Stimulated activated CD8-positive, alpha-beta memory T cell treated with anti-CD3 and anti-CD28 coated beads, Interleukin-12 subunit alpha, Interleukin-12 subunit beta, amount 100 ng/mL, for 1 hour (primary cell): ENCODE results near the gene SORL1-AS1.

ENCODE experiments used
- DNase-seq: peaks from one replicate; pipeline ENCODE4 v3.0.0-alpha.2; 2020; ENCODE audit warnings: low read depth

The SORL1-AS1 gene

GRCh38 chr11:121476379-121477032 is 23.7 kb upstream of the SORL1-AS1 start:
- no peak for DNase-seq

GRCh38 chr11:121474680-121475079 is 21.9 kb upstream of the SORL1-AS1 start:
- no peak for DNase-seq

GRCh38 chr11:121473064-121473777 is 20.5 kb upstream of the SORL1-AS1 start:
- DNase-seq: no peak

GRCh38 chr11:121472312-121472711 is 19.5 kb upstream of the SORL1-AS1 start:
- DNase-seq: no peak

GRCh38 chr11:121471167-121471566 is 18.4 kb upstream of the SORL1-AS1 start:
- no peak for DNase-seq

GRCh38 chr11:121469910-121470309 is 17.1 kb upstream of the SORL1-AS1 start:
- DNase-seq: no peak

GRCh38 chr11:121467965-121468364 is 15.2 kb upstream of the SORL1-AS1 start:
- peak; percentile 64 for DNase-seq

- DNase-seq: no peak
These were observed 14.7 kb upstream of the SORL1-AS1 start for GRCh38 chr11:121467471-121467870.

- no peak for DNase-seq
These were observed 13.5 kb upstream of the SORL1-AS1 start for GRCh38 chr11:121466063-121466794.

GRCh38 chr11:121465709-121466062 is 12.9 kb upstream of the SORL1-AS1 start:
- DNase-seq: no peak

- DNase-seq: peak; percentile 62
These were observed 11.7 kb upstream of the SORL1-AS1 start for GRCh38 chr11:121464352-121464946.

- DNase-seq: no peak
These were observed 11.0 kb upstream of the SORL1-AS1 start for GRCh38 chr11:121463689-121464335.

- no peak for DNase-seq
These were observed 9.1 kb upstream of the SORL1-AS1 start for GRCh38 chr11:121461843-121462242.

- DNase-seq: no peak
These were observed 8.3 kb upstream of the SORL1-AS1 start for GRCh38 chr11:121460941-121461514.

- DNase-seq: no peak
These were observed 6.7 kb upstream of the SORL1-AS1 start for GRCh38 chr11:121459413-121460017.

- no peak for DNase-seq
These were observed 5.8 kb upstream of the SORL1-AS1 start for GRCh38 chr11:121458551-121458950.

GRCh38 chr11:121456816-121457431 is 4.2 kb upstream of the SORL1-AS1 start:
- DNase-seq: no peak

GRCh38 chr11:121456151-121456550 is 3.4 kb upstream of the SORL1-AS1 start:
- DNase-seq: no peak

- no peak for DNase-seq
These were observed 2.3 kb upstream of the SORL1-AS1 start for GRCh38 chr11:121455115-121455514.

GRCh38 chr11:121453589-121454299 is 977 bp upstream of the SORL1-AS1 start:
- DNase-seq: no peak
